ENCODE measurements around the gene WNT16.

Gene WNT16

DNA sequence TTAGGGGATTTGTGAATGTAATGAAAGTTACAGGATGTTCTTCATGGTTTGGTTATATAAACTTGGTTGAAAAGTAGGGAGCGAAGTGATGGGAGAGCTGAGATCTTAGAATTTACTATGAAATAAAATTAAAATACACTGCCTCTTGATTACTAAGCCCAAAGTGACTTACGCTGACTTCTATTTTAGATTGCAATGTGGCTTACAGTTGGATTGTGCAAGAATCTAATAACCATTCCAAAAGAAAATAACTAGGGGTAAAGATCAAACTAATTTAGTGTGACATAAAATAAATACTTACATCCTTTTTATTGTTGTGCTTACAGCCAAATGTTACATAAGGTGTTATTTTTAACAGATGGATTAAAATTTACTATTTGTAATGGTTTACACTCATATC, 15.3 kb downstream of the WNT16 start:
- no peak for DNase-seq (ENCODE audit: low read depth)

DNA sequence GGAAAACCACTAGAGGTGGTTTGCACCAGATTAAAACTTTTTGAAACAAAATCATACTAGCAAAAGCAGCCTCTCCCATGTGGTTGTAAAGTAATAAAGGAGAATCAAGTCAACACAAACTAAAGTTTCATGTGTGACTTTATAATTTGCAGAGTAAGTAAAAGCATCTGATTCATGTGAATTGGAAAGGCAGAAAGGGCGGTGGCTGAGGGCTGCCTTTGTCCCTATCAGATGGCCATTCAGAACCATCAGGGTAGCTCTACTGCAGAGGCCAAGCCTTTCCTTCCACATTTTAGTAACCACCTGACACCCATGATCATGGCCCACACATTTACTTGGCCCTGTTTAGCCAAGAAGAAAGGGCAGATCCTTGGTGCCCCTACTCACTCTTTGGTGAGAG, 15.7 kb downstream of the WNT16 start:
- DNase-seq (ENCODE audit: low read depth), result no peak

DNA sequence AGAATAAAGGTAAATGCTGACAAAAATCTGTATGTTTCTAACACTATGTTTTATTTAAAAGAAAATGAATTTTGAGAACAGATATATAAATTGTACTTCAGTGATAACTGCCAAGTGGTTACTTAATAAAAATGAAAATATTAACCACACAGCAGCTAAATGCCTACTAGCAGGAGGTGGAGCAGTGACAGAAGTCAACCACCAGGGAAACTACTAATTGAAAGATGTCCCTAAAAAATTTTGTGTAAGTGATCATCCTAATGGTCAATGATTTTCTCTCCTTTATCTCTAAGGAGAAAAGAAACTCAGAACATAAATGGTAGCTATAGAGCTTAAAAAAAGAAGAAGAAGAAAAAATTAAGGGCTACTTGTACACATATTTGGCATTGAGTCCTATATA, 22.9 kb downstream of the WNT16 start:
- DNase-seq (ENCODE audit: low read depth), result no peak

DNA sequence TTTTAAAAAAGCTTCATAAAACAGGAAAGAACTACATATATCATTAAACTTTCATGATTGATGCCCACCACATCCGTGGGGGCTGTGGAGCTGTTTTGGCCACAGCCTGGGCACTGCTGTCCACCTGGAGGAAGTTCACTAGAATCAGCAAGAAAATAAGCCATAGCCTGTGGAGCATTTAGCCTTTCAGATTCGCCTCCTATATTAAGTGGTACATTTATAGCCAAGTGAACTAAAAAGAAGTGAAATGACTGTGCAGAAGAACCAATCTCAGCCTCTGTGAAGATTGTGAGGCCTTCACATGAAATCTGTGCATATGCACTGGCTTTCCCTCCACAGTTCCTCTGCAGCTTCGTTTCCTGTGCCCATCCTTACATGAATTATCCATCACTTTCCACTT, 23.5 kb downstream of the WNT16 start:
- DNase-seq (ENCODE audit: low read depth), result no peak

DNA sequence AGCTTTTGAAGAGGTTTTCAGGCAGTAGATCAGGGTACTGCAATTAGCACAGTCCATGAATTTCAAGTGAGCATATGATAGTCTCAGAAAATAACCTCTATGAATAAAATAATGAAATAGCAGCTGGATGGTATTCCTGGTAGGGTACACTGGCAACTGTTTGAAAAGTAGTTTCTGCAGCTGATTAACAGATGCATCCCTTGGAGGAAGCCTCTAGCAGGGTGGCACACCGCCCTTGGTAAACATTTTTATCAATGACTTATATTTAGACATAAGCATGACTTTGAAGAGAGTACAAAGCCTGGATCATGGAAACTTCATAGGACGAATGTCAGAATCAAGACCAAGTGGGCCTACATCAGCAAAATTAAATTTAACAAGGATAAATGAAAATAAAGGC, 26.8 kb downstream of the WNT16 start:
- DNase-seq (ENCODE audit: low read depth), result no peak

DNA sequence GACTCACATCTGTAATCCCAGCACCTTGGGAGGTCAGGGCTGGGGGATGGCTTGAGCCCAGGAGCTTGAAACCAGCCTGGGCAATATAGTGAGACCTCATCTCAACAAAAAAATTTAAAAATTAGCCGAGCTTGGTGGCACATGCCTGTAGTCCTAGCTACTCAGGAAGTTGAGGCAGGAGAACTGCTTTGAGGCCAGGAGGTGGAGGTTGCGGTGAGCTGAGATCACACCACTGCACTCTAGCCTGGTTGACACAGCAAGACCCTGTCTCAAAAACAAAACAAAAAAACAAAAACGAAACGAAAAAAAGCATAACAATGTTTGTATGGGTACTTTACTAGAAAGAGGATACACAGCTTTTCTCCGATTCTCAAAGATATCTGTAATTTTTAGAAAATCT, 31.8 kb downstream of the WNT16 start:
- DNase-seq (ENCODE audit: low read depth), result no peak

DNA sequence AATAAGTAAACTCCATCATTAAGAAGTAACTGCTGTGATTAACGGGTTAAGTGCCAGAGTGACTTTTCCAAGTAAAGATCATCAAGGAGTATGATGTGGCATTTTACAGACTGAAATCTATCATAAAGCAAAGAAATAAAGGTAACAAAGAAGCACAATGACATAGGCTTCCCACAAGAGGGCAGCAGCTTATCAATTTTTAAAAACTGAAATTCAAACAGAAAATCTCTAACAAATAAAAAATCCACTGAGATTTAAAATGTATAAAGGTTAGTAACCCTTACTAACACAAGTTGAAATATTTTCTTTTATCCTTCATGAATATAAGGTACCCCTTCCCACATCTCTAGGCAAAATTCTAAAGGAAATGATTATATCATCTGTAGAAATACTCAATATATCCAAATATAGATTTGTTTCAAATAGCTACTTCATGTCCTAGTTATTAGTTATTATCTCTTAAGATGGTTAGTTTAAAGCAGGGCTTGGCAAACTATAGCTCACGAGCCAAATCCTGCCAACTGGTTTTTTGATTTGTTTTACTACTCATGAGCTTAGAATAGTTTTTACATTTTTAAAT, 38.1 kb downstream of the WNT16 start:
- DNase-seq (ENCODE audit: low read depth), result no peak

DNA sequence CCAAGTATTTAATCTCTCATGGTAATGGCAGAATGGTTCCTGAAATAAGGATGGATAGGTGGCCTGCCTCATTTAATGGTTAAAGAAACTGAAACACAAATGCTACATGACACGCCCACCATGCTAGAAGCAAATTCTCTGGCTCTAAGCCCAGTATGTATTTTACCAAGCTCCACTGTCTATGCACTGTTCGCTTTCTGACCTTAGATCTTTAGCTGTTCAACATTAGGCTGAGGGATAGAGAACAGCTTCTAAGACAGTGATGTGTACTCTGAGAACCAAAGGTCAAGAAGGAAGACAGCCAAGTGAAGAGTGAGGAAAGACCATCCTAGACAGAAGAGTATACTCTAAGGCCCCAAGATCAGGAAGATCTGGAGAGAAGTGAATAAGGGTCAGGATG, 40.7 kb downstream of the WNT16 start:
- DNase-seq (ENCODE audit: low read depth), result no peak

DNA sequence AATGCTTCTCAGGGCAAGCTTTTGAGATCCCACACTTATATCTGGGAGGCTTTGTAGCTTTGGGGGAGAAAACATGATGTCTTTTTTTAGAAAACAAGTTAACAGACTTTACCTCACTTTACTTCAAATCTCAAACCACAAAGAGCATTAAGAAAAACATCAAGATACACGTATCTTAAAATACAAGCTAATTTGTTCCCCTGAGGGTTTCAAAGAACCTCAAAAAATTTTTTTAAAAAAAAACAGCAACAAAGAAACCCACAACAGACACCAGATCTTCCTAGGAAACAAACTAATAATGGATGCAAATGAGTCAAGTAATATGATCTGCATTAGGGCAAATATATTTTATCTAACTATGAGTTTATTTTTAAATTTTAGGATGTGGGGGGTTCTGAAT, 42.6 kb downstream of the WNT16 start:
- DNase-seq (ENCODE audit: low read depth), result no peak

DNA sequence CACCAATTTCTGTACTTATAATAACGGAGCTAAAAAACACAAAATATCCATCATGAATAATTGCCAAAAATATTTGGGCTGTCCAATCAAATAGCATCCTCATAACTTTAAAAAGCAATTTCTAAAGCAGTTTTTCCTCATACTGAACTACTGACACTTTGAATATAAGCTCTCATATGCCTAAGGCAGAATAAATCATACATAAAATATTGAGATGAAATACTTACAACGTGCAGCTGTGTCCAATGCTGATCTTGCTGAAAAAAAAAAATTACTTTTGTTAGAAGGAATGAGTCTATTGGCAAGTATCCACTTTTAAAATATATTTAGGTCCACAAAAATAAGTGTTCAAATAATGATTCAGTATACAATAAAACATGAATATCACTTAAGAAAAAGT, 43.1 kb downstream of the WNT16 start:
- no peak for DNase-seq (ENCODE audit: low read depth)

DNA sequence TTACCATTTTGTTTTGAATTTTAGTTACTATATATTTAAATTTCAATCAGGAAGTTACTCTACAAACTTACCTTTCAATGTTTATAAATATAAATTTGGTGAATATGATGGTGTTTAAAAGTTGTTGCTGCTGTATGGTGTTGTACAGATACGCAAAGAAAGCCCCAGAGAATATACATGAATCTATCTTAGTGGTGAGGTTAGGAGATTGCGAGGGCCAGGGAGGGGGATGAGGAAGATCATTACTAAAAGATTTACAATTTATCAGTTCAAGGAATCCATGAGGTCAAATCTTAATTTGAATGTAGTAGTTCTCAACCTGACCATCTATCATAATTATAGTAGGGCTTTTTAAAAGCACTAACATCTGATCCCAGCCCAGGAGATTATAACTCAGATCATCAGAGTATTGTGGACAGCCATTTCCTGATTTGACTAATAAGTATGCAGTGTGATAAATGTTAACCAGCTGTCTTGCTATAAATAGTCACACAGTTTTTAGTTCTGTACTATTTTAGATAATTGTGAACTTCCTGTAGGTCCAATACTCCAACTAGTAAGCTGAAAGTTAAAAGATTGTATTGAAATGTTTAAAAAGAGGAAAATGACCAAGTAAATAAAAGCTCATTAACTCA, 43.7 kb downstream of the WNT16 start:
- DNase-seq (ENCODE audit: low read depth), result no peak

DNA sequence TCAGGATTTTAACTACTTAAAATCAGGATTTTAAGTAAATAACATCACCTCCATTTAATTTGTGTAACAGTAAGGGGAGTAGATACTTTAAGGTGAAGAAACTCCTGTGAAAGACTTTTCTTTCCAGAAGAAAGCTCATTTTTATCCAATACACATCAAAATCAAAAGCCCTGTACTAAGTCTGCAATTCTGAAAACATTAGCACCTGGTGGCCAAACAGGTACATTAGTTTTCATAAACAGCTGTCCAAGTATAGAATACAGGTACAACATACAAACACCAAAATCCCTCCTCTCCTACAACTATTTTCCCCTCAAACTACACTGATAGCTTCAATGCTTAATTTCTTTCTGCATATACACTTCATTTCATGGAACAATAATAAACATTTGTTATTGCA, 44.4 kb downstream of the WNT16 start:
- DNase-seq (ENCODE audit: low read depth), result no peak

DNA sequence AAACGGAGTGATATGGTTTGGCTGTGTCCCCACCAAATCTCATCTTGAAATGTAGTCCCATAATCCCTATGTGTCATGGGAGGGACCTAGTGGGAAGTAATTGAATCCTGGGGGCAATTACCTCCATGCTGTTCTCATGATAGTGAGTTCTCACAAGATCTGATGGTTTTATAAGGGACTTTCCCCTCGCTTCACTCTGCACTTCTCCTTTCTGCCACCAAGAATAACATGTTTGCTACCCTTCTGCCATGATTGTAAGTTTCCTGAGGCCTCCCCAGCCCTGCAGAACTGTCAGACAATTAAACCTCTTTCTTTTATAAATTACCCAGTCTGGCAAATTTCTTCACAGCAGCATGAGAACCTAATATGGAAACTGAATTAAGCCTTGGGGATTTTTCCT, 48.2 kb downstream of the WNT16 start:
- DNase-seq (ENCODE audit: low read depth), result no peak

DNA sequence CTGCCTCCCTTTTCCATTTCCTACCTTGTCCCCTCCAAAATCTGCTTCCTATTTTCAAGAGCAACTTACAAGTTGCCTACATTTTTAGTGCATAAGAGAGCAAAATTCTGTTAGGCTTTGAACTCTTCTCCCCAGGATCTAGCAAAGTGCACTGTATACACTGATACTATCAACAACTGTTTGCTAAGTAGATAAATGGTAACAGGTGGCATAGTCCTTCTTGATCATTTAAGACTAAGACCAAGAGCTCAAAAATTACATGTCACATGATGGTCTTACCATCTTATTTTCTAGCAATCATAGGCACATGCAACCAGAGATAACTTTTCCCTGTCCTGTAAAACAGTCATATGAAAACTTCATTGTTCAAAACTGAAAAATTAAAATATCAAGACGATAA, 51.1 kb downstream of the WNT16 start:
- no peak for DNase-seq (ENCODE audit: low read depth)

DNA sequence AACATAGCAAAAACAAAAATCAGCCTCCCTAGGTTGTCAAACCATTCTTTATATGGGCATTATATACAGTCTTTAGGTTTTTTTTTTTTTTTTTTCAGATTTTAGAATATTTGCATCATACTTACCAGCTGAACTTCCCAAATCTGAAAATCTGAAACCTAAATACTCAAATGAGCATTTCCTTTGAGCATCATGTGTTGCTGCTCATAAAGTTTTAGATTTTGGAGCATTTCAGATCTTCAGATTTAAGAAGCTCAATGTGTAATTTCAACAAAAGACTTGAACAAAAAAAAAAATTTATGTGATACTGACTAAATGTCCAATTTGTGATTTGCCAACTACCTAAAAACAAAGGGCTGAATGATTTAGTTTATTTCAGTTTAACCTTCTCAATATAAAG, 53.7 kb downstream of the WNT16 start:
- DNase-seq (ENCODE audit: low read depth), result no peak

DNA sequence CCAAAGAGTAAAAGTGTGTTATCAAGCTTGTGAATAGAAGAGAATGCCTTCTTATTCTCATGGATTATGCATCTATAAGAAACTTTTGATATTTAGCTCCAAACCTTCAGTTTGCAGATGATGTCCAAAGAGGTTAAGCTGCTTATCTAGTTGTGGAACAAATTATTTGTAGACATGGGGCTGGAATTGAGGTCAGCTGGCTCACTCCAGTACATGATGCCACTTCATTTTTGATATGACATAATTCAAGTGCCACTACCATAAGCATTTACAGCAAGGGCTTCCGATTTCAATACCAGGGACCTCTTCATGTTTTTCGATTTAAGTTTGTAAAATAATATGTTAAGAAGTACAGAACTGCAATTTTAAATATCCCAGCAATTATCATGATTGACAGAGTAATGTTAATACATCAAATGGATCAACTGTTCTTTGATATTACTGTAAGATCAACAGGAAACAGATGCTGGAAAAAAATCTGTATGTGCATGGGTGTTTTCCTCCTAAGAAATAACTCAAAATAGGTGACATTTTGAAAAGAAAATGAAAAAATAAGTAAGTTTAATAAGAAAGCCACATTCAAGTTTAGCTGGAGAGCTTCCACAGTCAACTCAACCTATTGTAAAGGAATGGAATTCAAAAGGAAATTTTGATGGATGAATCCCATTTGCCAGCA, 54.6 kb downstream of the WNT16 start:
- DNase-seq (ENCODE audit: low read depth), result no peak

DNA sequence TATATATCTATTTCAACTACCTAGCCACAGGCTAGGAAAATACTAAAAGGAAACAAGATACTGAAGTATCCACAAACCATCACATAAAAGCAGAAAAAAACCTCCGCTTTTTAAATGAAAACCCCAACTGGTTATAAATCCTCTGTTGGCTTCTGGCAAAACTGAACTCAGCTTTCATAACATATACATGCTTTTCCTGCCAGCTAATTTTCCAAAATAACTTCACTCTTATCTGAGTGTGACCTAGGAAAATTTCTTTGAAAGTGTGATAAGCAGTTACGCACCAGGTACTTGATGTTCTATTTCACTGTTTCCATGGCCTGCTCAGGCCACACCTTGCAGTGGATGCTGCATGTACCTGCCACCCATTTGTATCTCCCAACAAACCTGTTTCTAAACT, 55.5 kb downstream of the WNT16 start:
- DNase-seq (ENCODE audit: low read depth), result no peak

DNA sequence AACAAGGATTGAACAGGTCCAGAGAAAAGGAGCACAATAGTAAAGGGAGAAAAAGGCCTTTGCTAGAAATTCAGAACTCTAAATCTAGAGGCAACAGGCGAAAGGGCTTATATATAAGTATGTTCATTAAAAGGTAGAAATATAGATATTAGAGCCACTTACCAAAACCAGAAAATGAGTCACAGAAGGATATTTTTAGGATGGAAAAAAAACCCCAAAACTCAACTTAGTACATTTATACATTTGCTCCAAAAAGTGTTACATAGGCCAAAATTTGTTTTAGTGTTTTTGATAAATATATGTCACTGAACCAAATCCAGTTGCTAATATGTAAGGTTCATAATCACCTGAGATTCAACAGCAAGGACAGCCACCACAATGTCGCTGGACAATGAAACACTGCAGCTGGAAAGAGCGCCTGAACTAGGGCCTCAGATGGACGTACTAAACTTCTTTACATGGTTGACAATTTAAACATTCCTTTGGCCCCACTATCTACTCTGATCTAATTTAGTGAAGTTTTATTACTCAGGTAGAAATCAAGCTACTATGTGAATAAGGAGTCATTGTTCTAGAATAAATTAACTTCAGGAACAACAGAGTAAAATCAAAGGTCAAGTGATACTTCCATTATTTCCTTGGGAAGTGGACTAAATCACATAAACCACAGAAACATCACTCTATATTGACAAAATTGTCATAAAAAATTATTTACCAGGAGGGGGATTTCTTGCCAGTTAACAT, 56.4 kb downstream of the WNT16 start:
- no peak for DNase-seq (ENCODE audit: low read depth)

DNA sequence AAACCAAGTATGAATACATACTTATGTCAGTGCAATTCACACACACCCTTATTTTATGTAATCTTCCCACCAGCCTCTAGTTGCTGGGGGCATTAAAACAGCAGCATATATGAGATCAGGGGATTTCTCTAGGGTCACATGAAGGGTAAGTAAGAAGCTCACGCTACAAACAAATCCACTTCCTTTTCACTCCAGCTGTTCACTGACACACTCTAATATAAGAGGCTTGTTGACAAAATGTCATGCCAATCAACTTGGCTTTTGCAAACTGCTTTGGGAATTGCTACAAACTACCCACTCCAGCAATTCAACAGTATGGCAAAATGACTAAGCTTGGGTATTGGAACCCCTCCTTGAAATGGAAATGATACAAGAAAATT, 57.0 kb downstream of the WNT16 start:
- DNase-seq (ENCODE audit: low read depth), result no peak

DNA sequence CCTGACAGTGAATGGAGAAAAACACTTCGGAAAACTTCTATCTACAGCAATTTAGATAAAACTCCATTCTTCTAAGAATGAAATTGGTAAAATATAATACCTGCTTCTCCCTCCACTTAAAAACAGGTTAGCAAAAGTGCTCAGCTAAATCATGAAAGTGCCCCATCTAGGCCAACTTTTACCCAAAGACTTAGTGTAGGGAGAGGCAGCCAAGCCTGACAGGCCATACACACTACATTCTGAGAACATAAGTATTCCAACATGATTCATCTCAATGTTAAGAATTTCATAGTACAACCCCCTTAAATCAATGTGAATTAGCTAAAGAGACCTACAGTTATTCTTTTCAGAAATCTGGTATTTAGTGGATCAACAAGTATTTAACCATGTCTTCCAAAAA, 60.1 kb downstream of the WNT16 start:
- DNase-seq (ENCODE audit: low read depth), result no peak

DNA sequence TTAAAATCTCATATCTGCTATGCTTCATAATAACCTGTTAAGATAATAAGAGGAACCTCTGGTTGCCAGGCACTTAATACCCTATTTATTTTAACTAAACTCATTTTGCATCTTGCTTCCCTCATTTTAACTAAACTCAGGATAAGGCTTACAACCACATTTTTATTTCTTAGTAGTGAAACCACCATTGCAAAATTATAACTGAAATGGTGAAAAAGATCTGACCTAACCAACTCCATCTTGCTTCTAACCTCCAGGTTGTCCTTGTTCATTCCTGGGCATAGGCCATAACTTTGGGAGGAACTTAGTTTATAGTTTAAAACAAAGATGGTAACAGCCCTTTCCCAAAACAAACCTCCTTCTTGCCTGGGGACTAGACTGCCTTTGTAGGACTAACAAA, 61.3 kb downstream of the WNT16 start:
- no peak for DNase-seq (ENCODE audit: low read depth)

DNA sequence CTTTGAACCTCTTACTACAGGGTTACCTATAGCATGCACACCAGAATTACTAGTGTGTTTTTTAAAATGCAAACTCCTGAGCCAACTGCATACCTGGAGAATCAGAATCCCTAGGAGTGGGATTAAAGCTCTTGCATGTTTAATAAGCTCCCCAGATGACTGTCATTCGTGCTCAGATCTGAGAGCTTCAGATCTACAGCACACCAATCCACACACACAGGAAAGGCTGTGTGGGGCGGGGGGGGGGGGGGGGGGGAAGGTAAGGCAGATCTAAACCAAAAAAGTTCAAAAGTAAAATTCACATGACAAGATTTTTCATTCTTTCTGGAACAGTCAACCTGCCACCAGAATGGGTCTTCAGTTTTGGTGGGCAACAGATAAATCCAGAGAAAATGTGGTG, 61.8 kb downstream of the WNT16 start:
- DNase-seq (ENCODE audit: low read depth), result no peak
